Measurements from ENCODE around the gene CYSLTR2. TPM values are rescaled to one million over a fixed set of nuclear protein-coding genes. Genes with fewer than 3 reads are reported as not detected.

Gene CYSLTR2
- total RNA-seq, 1 donor from 2014 or later, result not detected

- no peak for DNase-seq (ENCODE audit: low read depth)
- no peak overlapping the region for H3K4me3 ChIP-seq (ENCODE audit: low read depth, low read length)
- TF ChIP-seq CTCF (conservative IDR thresholded peaks at IDR 0.05; ENCODE audit: low read depth, low read length), result no peak
Observed at GRCh38 chr13:48631441-48631840, 22.3 kb upstream of the CYSLTR2 start.

GRCh38 chr13:48633700-48634099 is 20.0 kb upstream of the CYSLTR2 start:
- TF ChIP-seq CTCF (conservative IDR thresholded peaks at IDR 0.05; ENCODE audit: low read depth, low read length), result no peak
- no peak overlapping the region for H3K4me3 ChIP-seq (ENCODE audit: low read depth, low read length)
- DNase-seq (ENCODE audit: low read depth), result no peak

GRCh38 chr13:48634636-48635035 is 19.1 kb upstream of the CYSLTR2 start:
- TF ChIP-seq CTCF (conservative IDR thresholded peaks at IDR 0.05; ENCODE audit: low read depth, low read length), result no peak
- H3K4me3 ChIP-seq (ENCODE audit: low read depth, low read length), result no peak overlapping the region
- DNase-seq (ENCODE audit: low read depth), result no peak

- no peak overlapping the region for H3K4me3 ChIP-seq (ENCODE audit: low read depth, low read length)
- no peak for DNase-seq (ENCODE audit: low read depth)
- TF ChIP-seq CTCF (conservative IDR thresholded peaks at IDR 0.05; ENCODE audit: low read depth, low read length), result no peak
Observed at GRCh38 chr13:48635478-48635877, 18.3 kb upstream of the CYSLTR2 start.

GRCh38 chr13:48636550-48636949 is 17.2 kb upstream of the CYSLTR2 start:
- TF ChIP-seq CTCF (conservative IDR thresholded peaks at IDR 0.05; ENCODE audit: low read depth, low read length), result no peak
- no peak overlapping the region for H3K4me3 ChIP-seq (ENCODE audit: low read depth, low read length)
- no peak for DNase-seq (ENCODE audit: low read depth)

GRCh38 chr13:48637601-48638000 is 16.1 kb upstream of the CYSLTR2 start:
- TF ChIP-seq CTCF (conservative IDR thresholded peaks at IDR 0.05; ENCODE audit: low read depth, low read length), result no peak
- no peak for DNase-seq (ENCODE audit: low read depth)
- H3K4me3 ChIP-seq (ENCODE audit: low read depth, low read length), result no peak overlapping the region

- H3K4me3 ChIP-seq (ENCODE audit: low read depth, low read length), result no peak overlapping the region
- no peak for DNase-seq (ENCODE audit: low read depth)
- TF ChIP-seq CTCF (conservative IDR thresholded peaks at IDR 0.05; ENCODE audit: low read depth, low read length), result no peak
Observed at GRCh38 chr13:48640767-48641166, 13.0 kb upstream of the CYSLTR2 start.
